ENCODE results near the gene SLC16A8.

The SLC16A8 gene

DNA sequence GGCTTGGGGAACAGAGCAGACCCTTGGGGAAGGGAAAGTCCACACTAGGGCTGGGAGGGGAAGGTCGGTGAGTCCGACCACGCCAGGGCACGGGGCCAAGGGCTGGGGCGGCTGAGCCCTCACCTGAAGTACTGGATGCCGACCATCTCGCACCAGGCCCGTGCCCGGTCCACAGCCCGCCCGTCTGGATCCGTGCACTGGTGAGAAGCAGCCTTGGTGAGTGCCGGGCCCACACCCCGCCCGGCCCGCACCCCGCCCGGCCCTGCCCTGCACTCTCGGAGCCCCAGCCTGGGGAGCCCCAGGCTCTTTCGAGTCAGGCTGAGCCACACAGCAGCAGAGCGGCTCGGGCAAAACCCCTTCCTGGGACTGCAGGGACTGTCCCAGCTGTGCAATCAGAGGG lies 28.4 kb upstream of the SLC16A8 start:
- Histone ChIP-seq H3K36me3 (ENCODE audit: control insufficient read depth, insufficient read depth, low read length) (peaks cover 3% of the 10 kb centered on the region), H3K4me1 (ENCODE audit: control insufficient read depth, insufficient read depth, low read length) (peaks cover 5% of the 10 kb centered on the region; the same call in 1 of the 2 replicates), H3K9me3 (ENCODE audit: control insufficient read depth, insufficient read depth, low read length) (no peaks in the 10 kb centered on the region), H3K27ac (ENCODE audit: low read length) (no peak overlapping the region), H3K27me3 (ENCODE audit: control insufficient read depth, insufficient read depth, low read length) (no peaks in the 10 kb centered on the region), H3K4me3 (ENCODE audit: low read length) (no peak overlapping the region)
- no peak for DNase-seq (ENCODE audit: low read depth, low spot score)
- WGBS (ENCODE audit: insufficient coverage, insufficient read length), result no CpG with 5 or more reads among the region's 22 CpGs

DNA sequence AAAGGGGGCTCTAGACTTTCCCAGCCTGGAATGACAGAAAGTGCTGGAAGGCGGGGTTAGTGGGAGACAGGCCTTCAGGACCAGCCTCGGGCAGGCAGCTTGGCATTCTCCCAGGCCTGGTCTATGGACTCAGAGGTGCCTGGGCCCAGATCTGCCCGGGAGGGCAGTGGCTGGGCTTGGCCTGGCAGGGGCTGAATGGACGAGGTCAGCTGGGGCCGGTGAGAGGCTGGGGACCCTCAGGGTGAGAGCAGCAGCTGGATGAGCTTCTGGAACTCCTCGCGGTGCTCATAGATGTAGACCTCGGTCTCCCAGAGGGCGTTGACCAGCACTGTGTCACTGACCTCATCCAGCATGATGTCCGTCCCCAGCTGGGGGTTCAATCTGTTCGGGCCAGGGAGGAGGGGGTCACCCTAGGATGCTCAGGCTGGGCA lies 28.0 kb upstream of the SLC16A8 start:
- Histone ChIP-seq H3K27me3 (ENCODE audit: control insufficient read depth, insufficient read depth, low read length) (no peaks in the 10 kb centered on the region), H3K27ac (ENCODE audit: low read length) (no peak overlapping the region), H3K9me3 (ENCODE audit: control insufficient read depth, insufficient read depth, low read length) (no peaks in the 10 kb centered on the region), H3K36me3 (ENCODE audit: control insufficient read depth, insufficient read depth, low read length) (peaks cover 3% of the 10 kb centered on the region), H3K4me3 (ENCODE audit: low read length) (no peak overlapping the region), H3K4me1 (ENCODE audit: control insufficient read depth, insufficient read depth, low read length) (peaks cover 5% of the 10 kb centered on the region; the same call in 1 of the 2 replicates)
- no peak for DNase-seq (ENCODE audit: low read depth, low spot score)
- WGBS (ENCODE audit: insufficient coverage, insufficient read length), result no CpG with 5 or more reads among the region's 11 CpGs

DNA sequence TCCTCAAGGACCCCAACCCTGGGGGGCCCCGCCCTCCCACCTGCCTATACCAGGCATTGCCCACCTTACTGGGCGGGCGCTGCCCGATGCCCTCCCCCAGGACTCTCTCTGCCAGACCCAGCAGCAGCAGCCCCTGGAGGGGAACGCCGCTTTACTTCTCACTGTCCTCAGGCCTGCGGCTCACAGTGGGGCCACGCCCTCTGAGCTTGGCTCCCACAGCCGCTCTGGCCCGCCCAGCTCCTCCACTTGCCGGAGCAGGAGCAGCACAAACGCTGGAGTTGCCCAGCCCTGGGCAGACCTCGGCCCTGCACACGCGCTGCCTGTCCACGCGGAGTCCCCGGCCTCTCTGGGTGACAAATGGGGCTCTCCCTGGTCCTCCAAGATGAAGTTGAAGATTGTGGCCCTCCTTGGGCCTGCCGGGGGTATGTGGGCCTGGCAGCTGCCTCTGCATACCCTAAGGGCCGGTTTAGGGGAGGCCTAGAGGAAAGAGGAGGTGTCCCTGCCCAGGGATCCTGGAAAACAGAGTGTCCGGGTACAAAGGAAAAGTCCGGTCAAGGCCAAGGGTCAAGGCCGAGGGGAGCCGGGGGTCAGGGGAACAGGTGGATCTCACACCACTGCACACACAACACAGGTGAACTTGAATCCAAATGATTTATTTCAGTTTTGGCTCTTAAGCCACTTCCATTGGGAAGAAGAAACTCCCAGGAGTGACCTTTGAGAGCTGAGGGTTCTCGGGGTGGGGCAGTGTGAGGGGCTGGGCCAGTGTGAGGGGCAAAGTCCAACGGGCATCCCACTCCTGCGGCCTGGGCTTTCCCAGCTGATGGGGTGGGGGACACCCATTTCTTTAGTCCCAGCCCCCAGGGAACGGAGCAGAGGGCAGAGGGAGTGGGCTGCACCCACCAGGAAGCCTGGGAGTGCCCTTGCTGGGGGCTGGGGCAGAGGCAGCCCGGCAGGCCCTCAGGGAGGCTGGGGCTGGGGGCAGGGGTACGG lies 27.2 kb upstream of the SLC16A8 start:
- H3K27me3 ChIP-seq (ENCODE audit: control insufficient read depth, insufficient read depth, low read length), result no peaks in the 10 kb centered on the region
- H3K4me1 ChIP-seq (ENCODE audit: control insufficient read depth, insufficient read depth, low read length), result peaks cover 5% of the 10 kb centered on the region; the same call in 1 of the 2 replicates
- peaks cover 3% of the 10 kb centered on the region for H3K36me3 ChIP-seq (ENCODE audit: control insufficient read depth, insufficient read depth, low read length)
- no CpG with 5 or more reads among the region's 30 CpGs for WGBS (ENCODE audit: insufficient coverage, insufficient read length)
- H3K4me3 ChIP-seq (ENCODE audit: low read length), result no peak overlapping the region
- no peaks in the 10 kb centered on the region for H3K9me3 ChIP-seq (ENCODE audit: control insufficient read depth, insufficient read depth, low read length)
- DNase-seq (ENCODE audit: low read depth, low spot score), result no peak
- no peak overlapping the region for H3K27ac ChIP-seq (ENCODE audit: low read length)

DNA sequence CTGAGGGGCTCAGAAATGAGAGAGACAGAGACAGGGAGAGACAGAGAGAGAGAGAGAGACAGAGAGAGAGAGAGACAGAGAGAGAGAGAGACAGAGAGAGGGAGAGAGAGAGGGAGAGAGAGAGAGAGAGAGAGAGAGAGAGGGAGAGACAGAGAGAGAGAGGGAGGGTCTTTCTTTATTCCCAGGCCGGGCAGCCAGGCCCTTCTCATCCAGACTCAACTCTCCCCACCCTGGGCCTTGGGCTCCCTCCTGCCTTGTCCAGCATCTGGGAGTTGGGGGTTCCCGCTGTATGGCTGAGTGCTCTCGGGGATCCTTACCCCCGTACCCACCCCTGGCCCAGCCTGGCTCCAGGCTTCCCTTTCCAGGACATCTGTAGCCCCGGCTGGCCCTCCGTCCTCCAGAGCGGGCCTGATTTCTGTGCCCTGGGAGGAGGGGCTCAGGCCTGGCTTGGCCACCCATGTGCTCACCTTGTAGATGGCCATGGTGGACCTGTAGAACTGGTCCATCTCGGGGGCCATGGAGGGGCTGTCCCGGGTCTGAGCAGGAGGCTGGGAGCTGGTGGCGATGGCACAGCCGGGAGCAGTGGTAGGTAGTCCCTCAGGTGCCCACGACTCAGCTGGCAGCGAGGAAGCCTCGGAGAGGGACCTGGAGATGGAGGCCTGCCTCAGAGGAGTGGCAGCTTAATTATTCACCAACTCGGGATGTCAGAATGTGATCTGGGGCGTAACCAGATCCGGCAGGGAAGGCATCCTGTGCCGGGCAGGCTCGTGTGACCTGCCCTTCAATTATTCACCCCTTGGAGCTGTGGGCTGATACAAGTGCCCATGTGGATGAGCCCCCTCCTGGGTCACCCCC lies 26.3 kb upstream of the SLC16A8 start, which contains the start of gene BAIAP2L2:
BAIAP2L2 (minus strand) TSS at position 677 of the 855 bp plus-strand sequence; CDS start at position 518, 159 bp downstream.
- no peak for DNase-seq (ENCODE audit: low read depth, low spot score)
- no CpG with 5 or more reads among the region's 19 CpGs for WGBS (ENCODE audit: insufficient coverage, insufficient read length)
- H3K4me3 ChIP-seq (ENCODE audit: low read length), result no peak within 1 kb of the TSS
- no peaks in the 10 kb centered on the region for H3K9me3 ChIP-seq (ENCODE audit: control insufficient read depth, insufficient read depth, low read length)
- no peaks in the 10 kb centered on the region; the same call in 1 of the 2 replicates for H3K36me3 ChIP-seq (ENCODE audit: control insufficient read depth, insufficient read depth, low read length)
- no peak within 1 kb of the TSS for H3K27ac ChIP-seq (ENCODE audit: low read length)
- peaks cover 5% of the 10 kb centered on the region; the same call in 1 of the 2 replicates for H3K4me1 ChIP-seq (ENCODE audit: control insufficient read depth, insufficient read depth, low read length)
- H3K27me3 ChIP-seq (ENCODE audit: control insufficient read depth, insufficient read depth, low read length), result no peaks in the 10 kb centered on the region

DNA sequence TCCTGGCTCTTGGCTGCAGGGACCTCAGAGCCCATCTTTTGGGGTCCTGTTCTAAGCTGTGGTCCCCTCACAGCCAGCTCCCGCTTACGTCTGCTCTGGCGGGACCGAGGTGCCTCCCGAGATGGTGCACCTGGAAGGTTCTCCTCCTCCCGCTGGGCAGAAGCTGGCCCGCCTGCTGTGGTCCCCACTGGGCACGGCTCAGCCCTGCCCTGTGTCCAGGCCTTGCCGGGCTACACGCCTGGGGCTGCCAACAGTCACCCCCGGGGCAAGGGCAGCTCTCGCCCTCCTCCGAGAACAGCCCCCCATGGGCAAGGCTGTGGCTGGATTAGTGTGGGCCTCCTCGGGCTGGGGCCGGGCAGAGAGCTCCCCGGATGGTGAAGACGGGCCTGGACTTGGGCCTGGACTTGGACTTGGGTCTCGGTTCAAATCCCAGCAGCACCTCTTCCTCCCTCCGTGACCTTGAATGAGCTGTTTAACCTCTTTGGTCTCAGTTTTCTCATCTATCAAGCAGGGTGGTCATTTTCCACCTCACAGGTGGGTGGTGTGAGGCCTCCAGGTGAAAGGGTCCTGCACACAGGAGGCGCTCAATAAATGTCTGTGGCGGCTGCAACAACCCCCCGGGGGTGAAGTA lies 25.5 kb upstream of the SLC16A8 start:
- no peaks in the 10 kb centered on the region; the same call in 1 of the 2 replicates for H3K36me3 ChIP-seq (ENCODE audit: control insufficient read depth, insufficient read depth, low read length)
- DNase-seq (ENCODE audit: low read depth, low spot score), result no peak
- H3K9me3 ChIP-seq (ENCODE audit: control insufficient read depth, insufficient read depth, low read length), result no peaks in the 10 kb centered on the region
- H3K27ac ChIP-seq (ENCODE audit: low read length), result no peak overlapping the region
- H3K4me3 ChIP-seq (ENCODE audit: low read length), result no peak overlapping the region
- no peaks in the 10 kb centered on the region for H3K27me3 ChIP-seq (ENCODE audit: control insufficient read depth, insufficient read depth, low read length)
- no CpG with 5 or more reads among the region's 22 CpGs for WGBS (ENCODE audit: insufficient coverage, insufficient read length)
- peaks cover 3% of the 10 kb centered on the region; the same call in 1 of the 2 replicates for H3K4me1 ChIP-seq (ENCODE audit: control insufficient read depth, insufficient read depth, low read length)

DNA sequence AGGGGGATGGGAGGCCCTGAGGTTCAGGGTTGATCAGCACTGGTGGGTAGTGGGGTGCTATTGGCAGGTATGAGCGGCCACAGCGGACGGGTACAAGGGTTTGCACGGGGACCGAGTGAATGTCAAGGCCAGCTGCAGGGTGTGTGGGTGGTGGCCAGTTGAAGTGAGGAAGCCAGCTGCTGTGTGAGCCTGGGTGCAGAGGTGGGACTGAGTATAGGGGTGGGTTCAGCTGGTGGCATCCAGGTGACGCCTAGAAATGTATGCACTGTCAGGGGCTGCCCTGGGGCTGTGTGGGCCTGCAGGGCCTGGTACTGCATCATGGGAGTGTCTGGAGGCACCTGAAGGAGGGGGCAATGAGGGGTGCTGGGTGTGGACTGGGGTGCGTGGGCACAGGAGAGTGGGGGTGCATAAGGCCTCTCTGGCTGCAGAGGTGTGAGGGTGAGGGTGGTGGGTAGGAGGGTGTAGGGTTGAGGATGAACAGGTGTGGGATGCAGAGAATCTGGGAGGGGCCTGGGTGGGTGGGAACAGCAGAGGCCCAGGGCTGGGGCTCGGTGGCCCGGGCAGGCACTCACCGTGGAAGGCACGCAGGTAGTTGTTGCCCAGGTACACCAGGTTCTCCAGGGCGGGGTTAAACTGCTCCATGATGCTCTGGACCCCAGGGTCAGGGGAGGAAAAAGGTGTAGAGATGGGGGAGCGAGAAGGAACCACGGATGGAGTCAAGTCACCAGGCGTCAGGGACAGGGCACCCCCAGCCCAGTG lies 24.8 kb upstream of the SLC16A8 start:
- no CpG with 5 or more reads among the region's 15 CpGs for WGBS (ENCODE audit: insufficient coverage, insufficient read length)
- no peaks in the 10 kb centered on the region for H3K27me3 ChIP-seq (ENCODE audit: control insufficient read depth, insufficient read depth, low read length)
- H3K36me3 ChIP-seq (ENCODE audit: control insufficient read depth, insufficient read depth, low read length), result no peaks in the 10 kb centered on the region; the same call in 1 of the 2 replicates
- H3K9me3 ChIP-seq (ENCODE audit: control insufficient read depth, insufficient read depth, low read length), result no peaks in the 10 kb centered on the region
- no peak overlapping the region for H3K27ac ChIP-seq (ENCODE audit: low read length)
- no peak for DNase-seq (ENCODE audit: low read depth, low spot score)
- H3K4me1 ChIP-seq (ENCODE audit: control insufficient read depth, insufficient read depth, low read length), result peaks cover 3% of the 10 kb centered on the region; the same call in 1 of the 2 replicates
- no peak overlapping the region for H3K4me3 ChIP-seq (ENCODE audit: low read length)

DNA sequence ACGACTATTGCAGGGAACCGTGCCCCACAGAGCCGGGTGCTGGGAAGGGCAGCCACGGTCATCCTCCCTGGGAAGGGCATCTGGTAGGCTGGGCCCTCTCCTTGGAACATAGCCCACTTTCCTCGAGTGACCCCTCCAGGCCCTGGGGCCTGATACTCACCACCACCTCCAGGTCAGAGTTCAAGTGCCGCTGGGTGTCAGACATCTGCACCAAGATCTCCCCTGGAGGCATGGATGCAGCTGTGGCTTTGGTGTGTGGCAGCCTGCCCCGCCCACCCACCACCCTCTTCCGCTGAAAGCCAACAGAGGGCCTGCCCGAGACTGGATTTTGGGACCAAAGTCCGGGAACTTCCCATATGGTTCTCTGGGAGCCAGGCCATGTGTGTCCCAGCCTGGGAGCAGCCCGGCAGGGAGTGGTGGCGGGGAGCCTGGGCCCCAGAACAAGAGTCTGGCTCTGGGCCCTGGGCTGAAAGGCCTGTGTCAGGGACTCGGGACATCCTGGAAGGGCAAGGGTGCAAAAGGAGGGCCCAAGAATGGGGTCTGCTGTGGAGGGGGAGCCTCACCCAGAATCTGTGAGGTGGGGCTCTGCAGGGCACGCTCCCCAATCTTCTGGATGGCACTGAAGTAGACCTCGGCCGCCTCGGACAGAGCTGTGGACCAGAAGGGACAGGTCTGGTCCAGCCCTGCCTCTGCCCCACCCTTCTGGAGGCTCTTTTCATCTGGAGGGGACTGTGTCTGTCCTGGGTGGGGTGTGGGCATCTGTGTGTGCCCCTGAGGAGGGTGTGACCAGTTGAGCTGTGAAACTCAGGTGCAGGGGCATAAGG lies 23.9 kb upstream of the SLC16A8 start:
- Histone ChIP-seq H3K27ac (ENCODE audit: low read length) (no peak overlapping the region), H3K27me3 (ENCODE audit: control insufficient read depth, insufficient read depth, low read length) (no peaks in the 10 kb centered on the region), H3K4me3 (ENCODE audit: low read length) (no peak overlapping the region), H3K9me3 (ENCODE audit: control insufficient read depth, insufficient read depth, low read length) (no peaks in the 10 kb centered on the region), H3K36me3 (ENCODE audit: control insufficient read depth, insufficient read depth, low read length) (no peaks in the 10 kb centered on the region; the same call in 1 of the 2 replicates), H3K4me1 (ENCODE audit: control insufficient read depth, insufficient read depth, low read length) (peaks cover 3% of the 10 kb centered on the region; the same call in 1 of the 2 replicates)
- WGBS (ENCODE audit: insufficient coverage, insufficient read length), result no CpG with 5 or more reads among the region's 17 CpGs
- DNase-seq (ENCODE audit: low read depth, low spot score), result no peak

DNA sequence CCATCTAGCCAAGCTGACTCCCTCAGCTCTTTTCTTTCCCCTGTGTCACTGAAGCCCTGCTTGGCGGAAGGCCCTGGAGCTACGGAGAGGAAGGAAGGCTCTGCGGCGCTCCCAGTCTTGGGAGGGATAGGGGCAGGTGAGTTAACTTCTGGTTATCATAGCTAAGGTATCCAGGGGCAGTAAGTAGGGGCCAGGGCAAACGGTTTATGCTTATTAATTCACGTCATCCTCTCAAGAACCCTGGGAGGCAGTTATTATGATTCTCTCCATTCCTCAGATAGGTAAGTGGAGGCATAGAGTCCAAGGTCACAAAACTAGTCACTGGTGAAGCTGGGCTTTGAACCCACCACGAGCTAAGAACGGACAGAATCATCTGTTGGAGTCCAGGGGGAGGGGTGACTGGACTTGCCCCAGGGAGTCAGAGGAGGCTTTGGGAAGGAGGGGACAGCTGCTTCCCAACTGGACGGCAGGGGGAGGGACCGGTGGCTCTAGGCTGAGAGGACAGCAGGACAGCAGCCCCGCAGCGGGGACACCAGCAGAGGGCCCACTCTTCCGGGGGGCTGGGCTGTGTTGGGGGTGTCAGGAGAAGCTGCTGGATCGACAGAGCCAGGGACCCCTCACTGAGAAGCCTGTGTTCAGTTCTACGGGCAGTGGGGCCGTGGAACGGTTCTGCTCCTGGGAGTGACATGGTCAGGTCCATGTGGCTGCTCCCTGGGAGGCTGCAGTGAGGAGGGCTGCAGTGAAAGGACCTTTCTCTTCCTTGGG lies 23.0 kb upstream of the SLC16A8 start:
- no peaks in the 10 kb centered on the region for H3K27me3 ChIP-seq (ENCODE audit: control insufficient read depth, insufficient read depth, low read length)
- no peaks in the 10 kb centered on the region for H3K9me3 ChIP-seq (ENCODE audit: control insufficient read depth, insufficient read depth, low read length)
- H3K36me3 ChIP-seq (ENCODE audit: control insufficient read depth, insufficient read depth, low read length), result no peaks in the 10 kb centered on the region; the same call in 1 of the 2 replicates
- H3K4me1 ChIP-seq (ENCODE audit: control insufficient read depth, insufficient read depth, low read length), result peaks cover 3% of the 10 kb centered on the region; the same call in 1 of the 2 replicates
- H3K4me3 ChIP-seq (ENCODE audit: low read length), result no peak overlapping the region
- no peak overlapping the region for H3K27ac ChIP-seq (ENCODE audit: low read length)
- no peak for DNase-seq (ENCODE audit: low read depth, low spot score)
- WGBS (ENCODE audit: insufficient coverage, insufficient read length), result no CpG with 5 or more reads among the region's 17 CpGs

Measured in iPS DF 6.9 (cell line).